DOHH2 (cell line): ENCODE data around the gene INPP4A.
A peak's percentile ranks its signal among the peaks of the same experiment; 100 is the strongest.

Experiments
- H3F3A ChIP-seq: fragments of 200-600 bp; sonication (generic), shearing (Covaris generic); 2 replicates; pipeline ENCODE4 v1.6.0; 2016; ENCODE audit warnings: antibody characterized with exemption, mild to moderate bottlenecking; ENCODE audit not compliant: control insufficient read depth, insufficient read depth
- H3K27ac ChIP-seq: fragments of 200-600 bp; sonication (generic); 2 replicates; pipeline ENCODE4 v1.5.1; 2014; ENCODE audit warnings: low read depth, mild to moderate bottlenecking, low read length, moderate library complexity
- H3K27me3 ChIP-seq: fragments of 200-600 bp; sonication (generic); 2 replicates; pipeline ENCODE4 v1.6.1; 2014; ENCODE audit warnings: mild to moderate bottlenecking, low read length, mixed read lengths; ENCODE audit not compliant: control insufficient read depth
- H3K36me3 ChIP-seq: fragments of 200-600 bp; sonication (generic); 2 replicates; pipeline ENCODE4 v1.6.1; 2014; ENCODE audit warnings: mild to moderate bottlenecking, low read length, moderate library complexity, mixed read lengths; ENCODE audit not compliant: control insufficient read depth
- H3K4me1 ChIP-seq: fragments of 200-600 bp; sonication (generic); 2 replicates; pipeline ENCODE4 v1.6.1; 2014; ENCODE audit warnings: mild to moderate bottlenecking, low read length, mixed read lengths; ENCODE audit not compliant: control insufficient read depth
- H3K4me2 ChIP-seq: fragments of 200-600 bp; sonication (generic); 2 replicates; pipeline ENCODE4 v1.6.0; 2014; ENCODE audit warnings: mild to moderate bottlenecking, low read length, moderate library complexity
- H3K4me3 ChIP-seq: fragments of 200-600 bp; sonication (generic); 2 replicates; pipeline ENCODE4 v1.5.1; 2014; ENCODE audit warnings: mild to moderate bottlenecking, low read length, mixed read lengths
- H3K79me2 ChIP-seq: fragments of 200-600 bp; sonication (generic); 2 replicates; pipeline ENCODE4 v1.6.1; 2014; ENCODE audit warnings: mild to moderate bottlenecking, low read length, mixed read lengths; ENCODE audit not compliant: control insufficient read depth
- H3K9me2 ChIP-seq: fragments of 200-600 bp; sonication (generic); replicated peaks from 2 replicates; pipeline ENCODE4 v1.6.1; 2014; ENCODE audit warnings: mild to moderate bottlenecking, low read length, mixed read lengths; ENCODE audit not compliant: control insufficient read depth
- H3K9me3 ChIP-seq: fragments of 200-600 bp; sonication (generic); 2 replicates; pipeline ENCODE4 v1.6.1; 2014; ENCODE audit warnings: antibody characterized with exemption, low read length, mixed read lengths; ENCODE audit not compliant: control insufficient read depth, insufficient read depth
- H4K20me1 ChIP-seq: fragments of 200-600 bp; sonication (generic); 2 replicates; pipeline ENCODE4 v1.6.0; 2014; ENCODE audit warnings: low read depth, mild to moderate bottlenecking, antibody characterized with exemption, low read length, moderate library complexity; ENCODE audit not compliant: control insufficient read depth, insufficient read depth
- EZH2phosphoT487 ChIP-seq: fragments of 200-600 bp; sonication (generic); IDR thresholded peaks from 2 replicates; pipeline ENCODE4 v1.6.1; 2017; ENCODE audit warnings: borderline replicate concordance, mild to moderate bottlenecking, antibody characterized with exemption, low read length, moderate library complexity, mixed read lengths
- TF ChIP-seq, protein P1 (sequence below): fragments of 200-600 bp; sonication (generic); IDR thresholded peaks from one replicate; pipeline ENCODE4 v1.5.1; 2014; ENCODE audit warnings: antibody characterized with exemption, mild to moderate bottlenecking, low read depth, low read length; ENCODE audit not compliant: poor library complexity, severe bottlenecking

INPP4A gene

DNA sequence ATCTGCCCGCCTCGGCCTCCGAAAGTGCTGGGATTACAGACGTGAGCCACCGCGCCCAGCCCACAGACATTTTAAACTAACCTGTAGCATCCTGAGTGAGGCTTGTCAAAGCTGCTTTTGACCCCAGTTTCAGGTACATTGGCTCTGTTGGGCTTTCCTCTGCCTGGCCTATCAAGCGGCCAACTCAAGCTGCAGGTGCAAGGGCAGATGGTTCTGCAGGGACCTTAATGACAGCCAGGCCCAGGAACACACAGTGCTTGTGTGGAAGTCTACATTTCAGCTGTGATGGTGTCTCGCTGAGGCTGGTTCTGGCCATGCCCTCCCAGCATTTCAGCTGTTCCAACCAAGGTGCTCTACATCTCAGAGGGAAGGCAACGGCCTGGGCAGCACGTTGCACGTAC is 18.4 kb downstream of the INPP4A start:
- no peaks in the 10 kb centered on the region for H4K20me1 ChIP-seq
- H3K4me1 ChIP-seq, result peaks cover 52% of the 10 kb centered on the region
- no peak overlapping the region for H3K27ac ChIP-seq
- no peak overlapping the region for H3K4me3 ChIP-seq
- H3K27me3 ChIP-seq, result no peaks in the 10 kb centered on the region
- no peak for TF ChIP-seq EZH2phosphoT487
- TF ChIP-seq, protein P1, sequence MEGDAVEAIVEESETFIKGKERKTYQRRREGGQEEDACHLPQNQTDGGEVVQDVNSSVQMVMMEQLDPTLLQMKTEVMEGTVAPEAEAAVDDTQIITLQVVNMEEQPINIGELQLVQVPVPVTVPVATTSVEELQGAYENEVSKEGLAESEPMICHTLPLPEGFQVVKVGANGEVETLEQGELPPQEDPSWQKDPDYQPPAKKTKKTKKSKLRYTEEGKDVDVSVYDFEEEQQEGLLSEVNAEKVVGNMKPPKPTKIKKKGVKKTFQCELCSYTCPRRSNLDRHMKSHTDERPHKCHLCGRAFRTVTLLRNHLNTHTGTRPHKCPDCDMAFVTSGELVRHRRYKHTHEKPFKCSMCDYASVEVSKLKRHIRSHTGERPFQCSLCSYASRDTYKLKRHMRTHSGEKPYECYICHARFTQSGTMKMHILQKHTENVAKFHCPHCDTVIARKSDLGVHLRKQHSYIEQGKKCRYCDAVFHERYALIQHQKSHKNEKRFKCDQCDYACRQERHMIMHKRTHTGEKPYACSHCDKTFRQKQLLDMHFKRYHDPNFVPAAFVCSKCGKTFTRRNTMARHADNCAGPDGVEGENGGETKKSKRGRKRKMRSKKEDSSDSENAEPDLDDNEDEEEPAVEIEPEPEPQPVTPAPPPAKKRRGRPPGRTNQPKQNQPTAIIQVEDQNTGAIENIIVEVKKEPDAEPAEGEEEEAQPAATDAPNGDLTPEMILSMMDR, result no peak
- no peak overlapping the region for H3K4me2 ChIP-seq
- H3K9me3 ChIP-seq, result no peaks in the 10 kb centered on the region
- no peaks in the 10 kb centered on the region for H3K36me3 ChIP-seq
- H3K9me2 ChIP-seq, result no peaks in the 10 kb centered on the region
- H3F3A ChIP-seq, result peaks cover 3% of the 10 kb centered on the region; the same call in 1 of the 2 replicates
- peaks cover 36% of the 10 kb centered on the region for H3K79me2 ChIP-seq

DNA sequence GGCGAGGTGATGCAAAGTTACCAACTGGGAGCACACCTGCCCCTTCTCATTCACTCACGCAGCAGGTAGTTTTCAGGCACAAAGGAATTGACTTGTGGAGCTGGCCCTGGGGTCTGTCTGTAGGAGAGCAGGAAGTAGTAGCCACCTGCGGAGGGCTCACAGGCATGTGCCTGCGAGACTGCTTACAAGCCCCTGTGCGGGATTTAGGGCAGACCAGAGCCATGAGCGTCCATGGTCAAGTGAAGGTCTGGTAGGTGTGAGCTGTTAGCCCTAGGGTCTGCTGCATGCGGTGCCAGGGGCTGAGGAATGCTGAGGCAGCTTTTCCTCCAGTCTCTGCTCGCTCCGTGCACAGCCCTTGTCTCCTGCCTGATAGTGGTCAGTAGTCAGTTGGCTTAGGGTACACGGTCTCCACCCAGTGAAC is 18.9 kb downstream of the INPP4A start:
- TF ChIP-seq, protein P1, result no peak
- no peak for TF ChIP-seq EZH2phosphoT487
- no peaks in the 10 kb centered on the region for H4K20me1 ChIP-seq
- no peaks in the 10 kb centered on the region for H3K36me3 ChIP-seq
- H3F3A ChIP-seq, result peaks cover 3% of the 10 kb centered on the region; the same call in 1 of the 2 replicates
- no peaks in the 10 kb centered on the region for H3K27me3 ChIP-seq
- H3K9me3 ChIP-seq, result no peaks in the 10 kb centered on the region
- no peak overlapping the region for H3K4me2 ChIP-seq
- peaks cover 52% of the 10 kb centered on the region for H3K4me1 ChIP-seq
- no peaks in the 10 kb centered on the region for H3K9me2 ChIP-seq
- peaks cover 37% of the 10 kb centered on the region for H3K79me2 ChIP-seq
- H3K27ac ChIP-seq, result 0 out of 2 replicates have a peak overlapping the region, but pooled peaks have one; percentile 67
- H3K4me3 ChIP-seq, result no peak overlapping the region

DNA sequence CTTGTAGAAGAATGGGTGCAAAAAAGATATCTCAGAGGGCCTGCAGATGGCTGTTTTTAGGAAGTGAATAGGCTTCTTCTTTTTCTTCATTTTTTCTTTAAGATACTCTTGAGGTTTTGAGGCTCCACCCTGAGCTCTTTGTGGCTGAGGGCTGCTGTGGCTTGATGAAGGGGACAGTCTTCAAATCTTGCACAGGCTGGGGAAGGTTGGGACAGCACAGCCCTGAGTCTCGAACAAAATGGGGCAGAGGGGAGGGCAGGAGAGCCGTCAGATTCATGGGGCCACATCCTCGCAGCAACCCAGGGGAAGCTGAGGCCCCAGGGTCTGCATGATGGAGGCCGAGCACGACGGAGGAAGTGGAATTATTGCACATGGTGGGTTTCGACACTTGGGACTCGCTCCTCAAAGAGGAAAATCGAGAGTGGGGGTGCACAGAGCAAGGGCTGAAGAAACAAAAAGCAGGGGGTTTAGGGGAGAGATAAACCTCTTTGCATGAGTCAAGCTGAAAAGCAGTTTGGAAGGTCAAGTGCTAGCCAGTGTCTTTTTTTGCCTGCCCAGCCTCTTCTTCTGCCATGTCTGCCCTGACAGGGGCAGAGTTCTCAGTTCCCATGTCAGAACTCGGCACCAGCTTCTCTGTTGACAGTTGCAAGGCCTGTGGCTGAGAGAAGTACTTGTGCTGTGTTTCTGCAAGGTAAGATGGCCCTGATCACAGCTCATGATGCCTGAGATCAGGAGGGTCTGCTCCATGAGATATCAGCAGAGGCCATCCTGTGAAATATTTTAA is 19.5 kb downstream of the INPP4A start:
- peaks cover 39% of the 10 kb centered on the region for H3K79me2 ChIP-seq
- H3K9me2 ChIP-seq, result no peaks in the 10 kb centered on the region
- peak overlapping the region; percentile 67 for H3K27ac ChIP-seq
- no peaks in the 10 kb centered on the region for H4K20me1 ChIP-seq
- no peaks in the 10 kb centered on the region for H3K27me3 ChIP-seq
- no peak for TF ChIP-seq EZH2phosphoT487
- TF ChIP-seq, protein P1, result no peak
- H3F3A ChIP-seq, result peaks cover 3% of the 10 kb centered on the region; the same call in 1 of the 2 replicates
- H3K4me1 ChIP-seq, result peaks cover 52% of the 10 kb centered on the region
- H3K9me3 ChIP-seq, result no peaks in the 10 kb centered on the region
- H3K4me3 ChIP-seq, result peak overlapping the region; percentile 19; the same call in 1 of the 2 replicates
- H3K36me3 ChIP-seq, result no peaks in the 10 kb centered on the region
- peak overlapping the region; percentile 50 for H3K4me2 ChIP-seq
